Endothelial cell of umbilical vein (primary cell): ENCODE data around the gene CMBL. TPM values are rescaled to one million over a fixed set of nuclear protein-coding genes. Genes with fewer than 3 reads are reported as not detected.

Source experiments
- BruUV-seq: library from RNA; stranded (reverse); fragments of 400-500 nt; replicated peaks from 2 replicates; lab custom pipeline; 2021; lab: Mats Ljungman, UMichigan
- CTCF ChIA-PET: fragments of 300-600, 350-600 bp; sonication (Branson Sonifier 250); formaldehyde crosslinking; loops from one replicate; lab custom pipeline; 2021; ENCODE audit warnings: antibody characterized with exemption, inconsistent platforms; lab: Charles Lee
- POLR2A ChIA-PET: fragments of 300-600, 350-600 bp; sonication (Branson Sonifier 250); formaldehyde crosslinking; loops from one replicate; lab custom pipeline; 2021; ENCODE audit warnings: antibody characterized with exemption, inconsistent platforms; lab: Charles Lee
- DNase-seq: peaks from one replicate; pipeline ENCODE4 v3.0.0-alpha.2; 2011; ENCODE audit warnings: low read depth, low spot score
- FAIRE-seq: peaks from 2 replicates; lab custom pipeline; 2011; peaks lifted over from hg19 to GRCh38; lab: Jason Lieb, UNC
- H2AFZ ChIP-seq: 2 replicates; pipeline ENCODE4 v1.6.0; 2012; ENCODE audit warnings: low read depth, low read length, control low read depth, inconsistent platforms
- H3K27ac ChIP-seq: 2 replicates; pipeline ENCODE4 v1.5.1; 2011; ENCODE audit warnings: low read depth, mild to moderate bottlenecking, control low read depth, low read length, moderate library complexity; ENCODE audit not compliant: insufficient read depth
- H3K27me3 ChIP-seq, 2 experiments: 2 replicates each; pipeline versions ENCODE4 v1.6.0 to v1.6.1; 2011; ENCODE audit warnings: low read length in 2 of 2, mixed read lengths in 1 of 2; ENCODE audit not compliant: control insufficient read depth in 2 of 2, insufficient read depth in 2 of 2
- H3K36me3 ChIP-seq, 2 experiments: 2 replicates in 1 of 2; 3 replicates in 1 of 2; pipeline ENCODE4 v1.5.1; 2011; ENCODE audit warnings: low read length in 2 of 2, mild to moderate bottlenecking in 1 of 2, moderate library complexity in 1 of 2; ENCODE audit not compliant: control insufficient read depth in 2 of 2, insufficient read depth in 2 of 2; ENCODE audit errors: extremely low read depth in 1 of 2
- H3K4me1 ChIP-seq: 3 replicates; pipeline ENCODE4 v1.5.1; 2011; ENCODE audit warnings: mild to moderate bottlenecking, low read length; ENCODE audit not compliant: control insufficient read depth, insufficient read depth; ENCODE audit errors: extremely low read depth
- H3K4me2 ChIP-seq: 2 replicates; pipeline ENCODE4 v1.6.1; 2011; ENCODE audit warnings: low read length, control low read depth, mixed read lengths; ENCODE audit not compliant: insufficient read depth
- H3K4me3 ChIP-seq, 3 experiments: fragments of 200-600 bp in 1 of 3; sonication (generic), shearing (Covaris generic) in 1 of 3; replicated peaks in 1 of 3; 2 replicates each; pipeline ENCODE4 v1.5.1; 2011 to 2016; ENCODE audit warnings: control low read depth in 3 of 3, low read length in 3 of 3, mild to moderate bottlenecking in 2 of 3, inconsistent platforms in 1 of 3, low read depth in 1 of 3, moderate library complexity in 1 of 3; ENCODE audit not compliant: insufficient read depth in 1 of 3
- H3K79me2 ChIP-seq: 2 replicates; pipeline ENCODE4 v1.6.0; 2012; ENCODE audit warnings: low read length, inconsistent platforms; ENCODE audit not compliant: control insufficient read depth, insufficient read depth
- H3K9ac ChIP-seq: replicated peaks from 2 replicates; pipeline ENCODE3; 2011; ENCODE audit warnings: low read length, control low read depth; ENCODE audit not compliant: insufficient read depth; ENCODE audit errors: extremely low read depth
- H3K9me1 ChIP-seq: replicated peaks from 3 replicates; pipeline ENCODE4 v1.6.0; 2011; ENCODE audit warnings: mild to moderate bottlenecking, low read length; ENCODE audit not compliant: control insufficient read depth, insufficient read depth; ENCODE audit errors: extremely low read depth
- H3K9me3 ChIP-seq: replicated peaks from 2 replicates; pipeline ENCODE4 v1.5.1; 2012; ENCODE audit warnings: low read length, inconsistent platforms; ENCODE audit not compliant: control insufficient read depth, insufficient read depth
- H4K20me1 ChIP-seq: replicated peaks from 2 replicates; pipeline ENCODE3; 2011; ENCODE audit warnings: mild to moderate bottlenecking, low read length; ENCODE audit not compliant: control insufficient read depth, insufficient read depth; ENCODE audit errors: extremely low read depth
- FOS ChIP-seq: IDR thresholded peaks from 2 replicates; pipeline ENCODE4 v1.6.1; 2011; ENCODE audit warnings: mild to moderate bottlenecking, low read length, moderate library complexity, borderline replicate concordance; ENCODE audit not compliant: insufficient read depth
- GATA2 ChIP-seq: IDR thresholded peaks from 2 replicates; pipeline ENCODE4 v1.7.0; 2011; ENCODE audit warnings: low read depth, mild to moderate bottlenecking, moderate library complexity, mixed read lengths, low read length; ENCODE audit not compliant: insufficient read length, insufficient read depth
- JUN ChIP-seq: IDR thresholded peaks from 2 replicates; pipeline ENCODE4 v1.6.1; 2011; ENCODE audit warnings: borderline replicate concordance, low read depth; ENCODE audit not compliant: insufficient read length, insufficient read depth
- MYC ChIP-seq: IDR thresholded peaks from one replicate; pipeline ENCODE4 v1.6.1; 2011; ENCODE audit warnings: mild to moderate bottlenecking, low read depth, low read length
- POLR2A ChIP-seq: IDR thresholded peaks from 2 replicates; pipeline ENCODE4 v1.6.1; 2012; ENCODE audit warnings: low read depth, mild to moderate bottlenecking, control low read depth, low read length
- dilution Hi-C: fragments of 300-500 bp; cut with MboI; formaldehyde crosslinking; loops from one replicate; pipeline ENCODE4 v1.15.0; 2019; ENCODE audit warnings: low sequenced_read_pairs; ENCODE audit not compliant: extremely low pct_ligation_motif_present
- intact Hi-C: fragments of 100-400 bp; cut with micrococcal nuclease; formaldehyde crosslinking; loops from one replicate; pipeline ENCODE4 v1.10.0; 2022
- polyA plus RNA-seq, 4 experiments: library from polyadenylated mRNA; depleted of rRNA in 3 of 4; stranded (reverse) in 3 of 4; unstranded in 1 of 4; fragments of >200 nt; gene quantifications; 2 replicates each; pipeline versions ENCODE4 v1.2.1 to v1.2.3, GENCODE V29; 2011 to 2012; ENCODE audit warnings: missing spikeins in 1 of 4
- total RNA-seq: library from RNA; stranded (reverse); gene quantifications from 2 replicates; pipeline ENCODE4 v1.2.3, GENCODE V29; 2021
- TF ChIP-seq, protein P1 (sequence below): IDR thresholded peaks from 2 replicates; pipeline ENCODE4 v1.6.1; 2011; ENCODE audit not compliant: insufficient read depth, insufficient read length

Gene CMBL
- total and polyA plus RNA-seq, 2 donors (not counting 3 experiments of a cell fraction or from before 2014, with no cell fraction given) = 15.9 to 19.8 TPM

DNA sequence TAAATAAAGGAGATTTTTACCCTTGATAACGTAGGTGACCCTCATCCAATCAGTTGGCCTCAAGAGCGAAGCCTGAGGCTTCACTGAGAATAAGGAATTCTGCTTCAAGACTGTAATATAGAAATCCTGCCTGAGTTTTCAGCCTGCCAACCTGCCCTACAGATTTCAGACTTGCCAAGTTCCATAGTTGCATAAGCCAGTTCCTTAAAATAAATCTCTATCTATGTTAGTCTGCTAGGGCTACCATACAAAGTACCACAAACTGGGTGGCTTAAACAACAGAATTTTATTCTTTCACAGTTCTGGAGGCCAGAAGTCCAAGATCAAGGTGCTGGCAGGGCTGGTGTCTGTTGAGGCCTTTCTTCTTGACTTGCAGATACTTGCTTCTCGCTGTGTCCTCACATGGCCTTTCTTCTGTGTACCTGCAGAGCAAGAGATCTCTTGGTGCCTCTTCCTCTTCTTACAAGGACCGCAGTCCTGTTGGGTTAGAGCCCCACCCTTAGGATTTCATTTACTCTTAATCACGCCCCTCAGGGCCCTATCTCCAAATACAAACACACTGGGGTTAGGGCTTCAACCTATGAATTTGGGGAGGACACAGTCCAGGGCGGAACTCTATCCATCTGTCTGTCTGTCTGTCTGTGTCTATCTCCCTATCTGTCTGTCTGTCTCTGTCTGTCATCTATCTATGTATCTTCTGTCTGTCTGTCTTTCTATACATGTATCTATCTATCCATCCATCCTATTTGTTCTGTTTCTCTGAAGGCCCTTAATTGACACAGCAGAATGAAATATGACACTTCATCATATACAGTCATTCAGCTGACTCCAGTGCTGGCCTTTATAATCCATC lies 17.0 kb upstream of the CMBL start:
- Histone ChIP-seq H3K79me2 (no peaks in the 10 kb centered on the region), H3K27ac (no peak overlapping the region), H3K9ac (no peak overlapping the region), H2AFZ (no peak overlapping the region), H3K36me3 (no peaks in the 10 kb centered on the region), H3K4me1 (no peaks in the 10 kb centered on the region), H3K9me1 (no peaks in the 10 kb centered on the region), H3K27me3 (peaks cover 0 to 6% of the 10 kb centered on the region in 2 experiments), H3K4me2 (no peak overlapping the region), H3K4me3 (no peak overlapping the region), H3K9me3 (no peaks in the 10 kb centered on the region), H4K20me1 (no peaks in the 10 kb centered on the region)
- ChIA-PET POLR2A (no interaction called here), CTCF (interaction anchor here (0.7 to 1.5 kb wide), 4 partner anchors 12 to 41 kb away, joined by 3 to 5 read pairs (median 3); no protein-coding TSS in a partner anchor)
- BruUV-seq = no TSS peak
- TF ChIP-seq FOS (no peak), POLR2A (no peak), MYC (no peak), GATA2 (no peak), JUN (no peak)
- TF ChIP-seq, protein P1, sequence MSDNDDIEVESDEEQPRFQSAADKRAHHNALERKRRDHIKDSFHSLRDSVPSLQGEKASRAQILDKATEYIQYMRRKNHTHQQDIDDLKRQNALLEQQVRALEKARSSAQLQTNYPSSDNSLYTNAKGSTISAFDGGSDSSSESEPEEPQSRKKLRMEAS = no peak
- intact Hi-C loops = no loop called here
- dilution Hi-C loops = no loop called here
- DNase-seq (no peak), FAIRE-seq (no peak)
